HL-60 (cell line): Measurements from ENCODE around the gene FAM83E.

ENCODE experiments used
- CTCF ChIP-seq: IDR thresholded peaks from one replicate; pipeline ENCODE4 v1.5.1; 2011; ENCODE audit warnings: low read length, control low read depth, inconsistent platforms; ENCODE audit not compliant: insufficient read depth
- GABPA ChIP-seq: IDR thresholded peaks from 2 replicates; pipeline ENCODE4 v1.6.1; 2012; ENCODE audit warnings: low read depth
- POLR2AphosphoS5 ChIP-seq: IDR thresholded peaks from 2 replicates; pipeline ENCODE4 v1.6.1; 2012; ENCODE audit warnings: low read depth
- REST ChIP-seq: IDR thresholded peaks from 2 replicates; pipeline ENCODE4 v1.6.1; 2012; ENCODE audit warnings: low read depth; ENCODE audit not compliant: insufficient replicate concordance
- SPI1 ChIP-seq: IDR thresholded peaks from 2 replicates; pipeline ENCODE4 v1.6.1; 2012; ENCODE audit warnings: low read depth, mild to moderate bottlenecking, borderline replicate concordance

- TF ChIP-seq CTCF (no peak), POLR2AphosphoS5 (no peak), REST (no peak), SPI1 (no peak), GABPA (no peak)
These were observed 29.5 kb upstream of the FAM83E start for GRCh38 chr19:48644355-48644754.
